K562 (cell line): Measurements from ENCODE around the gene ABL1. TPM values are rescaled to one million over a fixed set of nuclear protein-coding genes. Genes with fewer than 3 reads are reported as not detected.

Source experiments
- STAT5B ChIP-seq: fragments of 250-450 bp; sonication (Bioruptor Pico); IDR thresholded peaks from 2 replicates; pipeline ENCODE4 v1.8.0; 2021; ENCODE audit warnings: mild to moderate bottlenecking, inconsistent platforms
- ZBTB7A ChIP-seq: IDR thresholded peaks from 2 replicates; pipeline ENCODE4 v1.6.1; 2011; ENCODE audit warnings: low read depth, mild to moderate bottlenecking, low read length, moderate library complexity, borderline replicate concordance; ENCODE audit not compliant: control insufficient read depth
- polyA plus RNA-seq, 8 experiments: library from polyadenylated mRNA; depleted of rRNA in 4 of 8; stranded (reverse) in 5 of 8; unstranded in 3 of 8; fragments of >200 nt; fragmentation: Nextera tagmentation in 2 of 8; fragmentation: Illumina TruSeq in 1 of 8; extraction: Ambion mirVana in 2 of 8; extraction: Trizol in 1 of 8; gene quantifications; 2 replicates each; pipeline versions ENCODE4 v1.2.1 to v1.2.3, GENCODE V29; 2011 to 2014; ENCODE audit warnings: inconsistent platforms in 1 of 8, missing spikeins in 1 of 8
- total RNA-seq, 7 experiments: library from RNA; depleted of rRNA in 6 of 7; stranded (reverse); fragments of >200 nt in 6 of 7; fragmentation: Illumina TruSeq in 2 of 7; extraction: Trizol in 2 of 7; gene quantifications; 2 replicates each; pipeline versions ENCODE4 v1.2.1 to v1.2.3, GENCODE V29; 2011 to 2021; ENCODE audit warnings: low replicate concordance in 1 of 7
- TF ChIP-seq, protein P1 (sequence below): fragments of 450-650 bp; formaldehyde crosslinking; IDR thresholded peaks from 2 replicates; pipeline ENCODE4 v1.4.0; 2020; ENCODE audit warnings: mild to moderate bottlenecking, moderate library complexity
- TF ChIP-seq, protein P2 (sequence below): fragments of 200-800 bp; sonication (Bioruptor generic); IDR thresholded peaks from 2 replicates; pipeline ENCODE4 v1.6.1; 2016; ENCODE audit warnings: missing genetic modification characterization, missing compliant biosample characterization
- TF ChIP-seq, protein P3 (sequence below), 2 experiments: fragments of 200-800 bp in 1 of 2; sonication (Bioruptor generic) in 1 of 2; sonication (generic) in 1 of 2; formaldehyde crosslinking in 1 of 2; IDR thresholded peaks in 1 of 2; conservative IDR thresholded peaks in 1 of 2; 2 replicates each; pipeline versions ENCODE4 v1.5.0 to v1.6.1; 2016 to 2020; ENCODE audit warnings: missing compliant biosample characterization in 1 of 2, missing genetic modification characterization in 1 of 2, missing genetic modification reagents in 1 of 2
- TF ChIP-seq, protein P4 (sequence below): fragments of 250-450 bp; sonication (Bioruptor Pico); IDR thresholded peaks from 2 replicates; pipeline ENCODE4 v1.5.0; 2020; ENCODE audit warnings: mild to moderate bottlenecking
- TF ChIP-seq, protein P5 (sequence below), 2 experiments: fragments of 250-450 bp in 1 of 2; fragments of 450-650 bp in 1 of 2; sonication (Bioruptor Pico) in 1 of 2; IDR thresholded peaks; 2 replicates each; pipeline versions ENCODE4 v1.6.1 to v1.8.0; 2016 to 2021; ENCODE audit warnings: mild to moderate bottlenecking in 2 of 2, moderate library complexity in 2 of 2, missing compliant biosample characterization in 1 of 2, missing genetic modification characterization in 1 of 2

ABL1 gene
- total and polyA plus RNA-seq, 9 of the 15 experiments (the other 6 are each of a cell fraction or from before 2014, with no cell fraction given), result 1.5 to 130 (median 37.8) TPM

DNA sequence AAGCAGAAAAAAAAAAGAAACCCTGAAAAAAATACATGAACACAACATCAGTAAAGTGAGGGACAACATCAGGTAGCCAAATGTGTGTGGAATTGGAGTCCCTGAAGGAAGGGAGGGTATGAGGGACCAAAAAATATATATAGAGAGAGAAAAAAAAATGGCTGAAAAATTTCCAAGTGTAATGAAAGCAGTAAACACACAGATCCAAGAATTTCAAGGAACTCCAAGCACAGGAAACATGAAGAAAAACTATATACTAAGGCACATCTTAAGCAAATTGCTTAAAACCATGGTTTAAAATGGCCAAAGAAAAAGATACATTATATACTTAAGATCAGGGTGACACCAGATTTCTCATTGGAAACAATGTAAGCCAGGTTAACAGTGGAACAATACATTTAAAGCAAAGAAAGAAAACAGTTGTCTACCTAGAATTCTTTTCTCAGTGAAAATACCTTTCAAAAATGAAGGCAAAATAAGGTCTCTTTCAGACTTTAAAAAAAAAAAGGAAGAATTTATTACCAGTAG is 24.4 kb upstream of the ABL1 start (continued):
- TF ChIP-seq, protein P1, sequence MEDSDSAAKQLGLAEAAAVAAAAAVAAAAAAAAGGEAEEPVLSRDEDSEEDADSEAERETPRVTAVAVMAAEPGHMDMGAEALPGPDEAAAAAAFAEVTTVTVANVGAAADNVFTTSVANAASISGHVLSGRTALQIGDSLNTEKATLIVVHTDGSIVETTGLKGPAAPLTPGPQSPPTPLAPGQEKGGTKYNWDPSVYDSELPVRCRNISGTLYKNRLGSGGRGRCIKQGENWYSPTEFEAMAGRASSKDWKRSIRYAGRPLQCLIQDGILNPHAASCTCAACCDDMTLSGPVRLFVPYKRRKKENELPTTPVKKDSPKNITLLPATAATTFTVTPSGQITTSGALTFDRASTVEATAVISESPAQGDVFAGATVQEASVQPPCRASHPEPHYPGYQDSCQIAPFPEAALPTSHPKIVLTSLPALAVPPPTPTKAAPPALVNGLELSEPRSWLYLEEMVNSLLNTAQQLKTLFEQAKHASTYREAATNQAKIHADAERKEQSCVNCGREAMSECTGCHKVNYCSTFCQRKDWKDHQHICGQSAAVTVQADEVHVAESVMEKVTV (CRISPR knock-in tag), result no peak
- TF ChIP-seq, protein P2, sequence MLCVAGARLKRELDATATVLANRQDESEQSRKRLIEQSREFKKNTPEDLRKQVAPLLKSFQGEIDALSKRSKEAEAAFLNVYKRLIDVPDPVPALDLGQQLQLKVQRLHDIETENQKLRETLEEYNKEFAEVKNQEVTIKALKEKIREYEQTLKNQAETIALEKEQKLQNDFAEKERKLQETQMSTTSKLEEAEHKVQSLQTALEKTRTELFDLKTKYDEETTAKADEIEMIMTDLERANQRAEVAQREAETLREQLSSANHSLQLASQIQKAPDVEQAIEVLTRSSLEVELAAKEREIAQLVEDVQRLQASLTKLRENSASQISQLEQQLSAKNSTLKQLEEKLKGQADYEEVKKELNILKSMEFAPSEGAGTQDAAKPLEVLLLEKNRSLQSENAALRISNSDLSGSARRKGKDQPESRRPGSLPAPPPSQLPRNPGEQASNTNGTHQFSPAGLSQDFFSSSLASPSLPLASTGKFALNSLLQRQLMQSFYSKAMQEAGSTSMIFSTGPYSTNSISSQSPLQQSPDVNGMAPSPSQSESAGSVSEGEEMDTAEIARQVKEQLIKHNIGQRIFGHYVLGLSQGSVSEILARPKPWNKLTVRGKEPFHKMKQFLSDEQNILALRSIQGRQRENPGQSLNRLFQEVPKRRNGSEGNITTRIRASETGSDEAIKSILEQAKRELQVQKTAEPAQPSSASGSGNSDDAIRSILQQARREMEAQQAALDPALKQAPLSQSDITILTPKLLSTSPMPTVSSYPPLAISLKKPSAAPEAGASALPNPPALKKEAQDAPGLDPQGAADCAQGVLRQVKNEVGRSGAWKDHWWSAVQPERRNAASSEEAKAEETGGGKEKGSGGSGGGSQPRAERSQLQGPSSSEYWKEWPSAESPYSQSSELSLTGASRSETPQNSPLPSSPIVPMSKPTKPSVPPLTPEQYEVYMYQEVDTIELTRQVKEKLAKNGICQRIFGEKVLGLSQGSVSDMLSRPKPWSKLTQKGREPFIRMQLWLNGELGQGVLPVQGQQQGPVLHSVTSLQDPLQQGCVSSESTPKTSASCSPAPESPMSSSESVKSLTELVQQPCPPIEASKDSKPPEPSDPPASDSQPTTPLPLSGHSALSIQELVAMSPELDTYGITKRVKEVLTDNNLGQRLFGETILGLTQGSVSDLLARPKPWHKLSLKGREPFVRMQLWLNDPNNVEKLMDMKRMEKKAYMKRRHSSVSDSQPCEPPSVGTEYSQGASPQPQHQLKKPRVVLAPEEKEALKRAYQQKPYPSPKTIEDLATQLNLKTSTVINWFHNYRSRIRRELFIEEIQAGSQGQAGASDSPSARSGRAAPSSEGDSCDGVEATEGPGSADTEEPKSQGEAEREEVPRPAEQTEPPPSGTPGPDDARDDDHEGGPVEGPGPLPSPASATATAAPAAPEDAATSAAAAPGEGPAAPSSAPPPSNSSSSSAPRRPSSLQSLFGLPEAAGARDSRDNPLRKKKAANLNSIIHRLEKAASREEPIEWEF (CRISPR knock-in tag), result no peak
- TF ChIP-seq STAT5B (no peak), ZBTB7A (no peak)
- TF ChIP-seq, protein P3, sequence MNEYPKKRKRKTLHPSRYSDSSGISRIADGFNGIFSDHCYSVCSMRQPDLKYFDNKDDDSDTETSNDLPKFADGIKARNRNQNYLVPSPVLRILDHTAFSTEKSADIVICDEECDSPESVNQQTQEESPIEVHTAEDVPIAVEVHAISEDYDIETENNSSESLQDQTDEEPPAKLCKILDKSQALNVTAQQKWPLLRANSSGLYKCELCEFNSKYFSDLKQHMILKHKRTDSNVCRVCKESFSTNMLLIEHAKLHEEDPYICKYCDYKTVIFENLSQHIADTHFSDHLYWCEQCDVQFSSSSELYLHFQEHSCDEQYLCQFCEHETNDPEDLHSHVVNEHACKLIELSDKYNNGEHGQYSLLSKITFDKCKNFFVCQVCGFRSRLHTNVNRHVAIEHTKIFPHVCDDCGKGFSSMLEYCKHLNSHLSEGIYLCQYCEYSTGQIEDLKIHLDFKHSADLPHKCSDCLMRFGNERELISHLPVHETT (CRISPR knock-in tag; conservative IDR thresholded peaks at IDR 0.05 in 1 of 2, IDR thresholded peaks at IDR 0.05 in 1 of 2), result no peak
- TF ChIP-seq, protein P4, sequence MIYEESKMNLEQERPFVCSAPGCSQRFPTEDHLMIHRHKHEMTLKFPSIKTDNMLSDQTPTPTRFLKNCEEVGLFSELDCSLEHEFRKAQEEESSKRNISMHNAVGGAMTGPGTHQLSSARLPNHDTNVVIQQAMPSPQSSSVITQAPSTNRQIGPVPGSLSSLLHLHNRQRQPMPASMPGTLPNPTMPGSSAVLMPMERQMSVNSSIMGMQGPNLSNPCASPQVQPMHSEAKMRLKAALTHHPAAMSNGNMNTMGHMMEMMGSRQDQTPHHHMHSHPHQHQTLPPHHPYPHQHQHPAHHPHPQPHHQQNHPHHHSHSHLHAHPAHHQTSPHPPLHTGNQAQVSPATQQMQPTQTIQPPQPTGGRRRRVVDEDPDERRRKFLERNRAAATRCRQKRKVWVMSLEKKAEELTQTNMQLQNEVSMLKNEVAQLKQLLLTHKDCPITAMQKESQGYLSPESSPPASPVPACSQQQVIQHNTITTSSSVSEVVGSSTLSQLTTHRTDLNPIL, result no peak
- TF ChIP-seq, protein P5, sequence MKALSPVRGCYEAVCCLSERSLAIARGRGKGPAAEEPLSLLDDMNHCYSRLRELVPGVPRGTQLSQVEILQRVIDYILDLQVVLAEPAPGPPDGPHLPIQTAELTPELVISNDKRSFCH (CRISPR knock-in tag; IDR thresholded peaks at IDR 0.05), result no peak
- TF ChIP-seq, protein P5 (tag; IDR thresholded peaks at IDR 0.05), result no peak
